GM21786 (cell line): ENCODE results near the gene TMTC1.
A peak's percentile ranks its signal among the peaks of the same experiment; 100 is the strongest.
"Not testable (repeated sequence)": the region's sequence is repeated elsewhere in the genome, so short reads cannot be mapped to it uniquely, and the experiment has no call there.

ENCODE experiments used
- ATAC-seq: cut with Tn5 transposase; IDR thresholded peaks from one replicate; pipeline ENCODE4 v1.9.1; 2021; ENCODE audit not compliant: unreplicated experiment

The TMTC1 gene

DNA sequence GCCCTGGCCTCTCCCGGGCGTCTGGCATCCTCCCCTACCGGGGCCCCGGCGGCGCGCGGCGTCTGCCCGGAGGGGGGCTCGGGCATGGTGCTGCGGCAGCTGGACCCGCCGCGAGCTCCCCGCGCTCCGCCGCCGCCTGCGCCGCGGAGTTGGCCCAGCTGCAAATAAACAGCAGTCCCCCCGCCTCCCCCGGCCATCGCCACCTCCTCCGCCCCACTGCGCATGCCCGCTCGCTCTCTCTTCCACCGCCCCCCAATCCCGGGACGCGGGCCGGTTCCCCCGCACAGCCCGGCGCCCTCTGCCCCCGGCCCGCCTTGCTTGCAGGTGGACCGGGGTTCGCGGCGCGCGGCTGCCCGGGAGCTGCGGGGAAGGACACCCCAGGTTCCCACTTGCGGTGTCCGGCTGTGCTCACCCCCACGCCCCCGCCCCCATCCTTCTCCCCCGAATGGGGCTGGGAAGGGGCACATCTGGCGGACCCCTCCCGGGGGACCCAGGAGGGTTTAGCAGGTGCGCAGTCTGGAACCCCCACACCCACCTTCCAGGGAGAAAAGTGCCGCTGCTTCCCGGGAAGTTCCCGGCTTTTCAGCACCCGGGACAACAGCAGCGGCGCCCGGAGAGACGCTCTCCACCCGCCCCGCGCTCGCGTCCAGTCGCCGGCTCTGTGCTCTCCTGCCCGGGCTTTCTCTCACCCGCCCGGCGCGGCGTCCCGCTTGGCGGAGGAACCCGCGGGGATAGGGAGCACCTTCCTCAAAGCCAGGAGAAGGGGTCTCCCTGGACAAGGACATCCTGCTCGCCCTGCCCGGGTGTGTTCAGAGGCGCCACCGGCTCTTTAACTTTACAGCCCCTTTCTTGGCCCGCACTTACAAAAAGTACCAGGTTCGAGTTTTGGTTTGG, at the start of gene TMTC1:
TMTC1 (minus strand) TSS at position 170 of the 894 bp plus-strand sequence. CDS start 191 bp downstream, outside the sequence.
- ATAC-seq = peak; percentile 24

DNA sequence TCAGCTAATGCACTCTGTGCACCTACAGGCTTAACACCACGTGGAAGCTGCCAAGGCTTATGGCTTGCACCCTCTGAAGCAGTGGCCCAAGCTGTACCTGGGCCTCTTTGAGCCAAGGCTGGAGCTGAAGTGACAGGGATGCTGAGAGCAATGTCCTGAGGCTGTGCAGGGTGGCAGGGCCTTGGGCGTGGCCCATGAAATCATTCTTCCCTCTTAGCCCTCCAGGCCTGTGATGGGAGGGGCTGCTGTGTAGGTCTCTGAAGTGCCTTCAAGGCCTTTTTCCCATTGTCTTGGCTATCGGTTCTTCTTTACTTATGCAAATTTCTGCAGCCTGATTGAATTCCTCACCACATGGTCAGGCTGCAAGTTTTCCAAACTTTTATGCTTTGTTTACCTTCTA, 47.4 kb upstream of the TMTC1 start:
- ATAC-seq = no peak

- ATAC-seq = no peak
Observed at GRCh38 chr12:29830391-29830790, 46.6 kb upstream of the TMTC1 start.

DNA sequence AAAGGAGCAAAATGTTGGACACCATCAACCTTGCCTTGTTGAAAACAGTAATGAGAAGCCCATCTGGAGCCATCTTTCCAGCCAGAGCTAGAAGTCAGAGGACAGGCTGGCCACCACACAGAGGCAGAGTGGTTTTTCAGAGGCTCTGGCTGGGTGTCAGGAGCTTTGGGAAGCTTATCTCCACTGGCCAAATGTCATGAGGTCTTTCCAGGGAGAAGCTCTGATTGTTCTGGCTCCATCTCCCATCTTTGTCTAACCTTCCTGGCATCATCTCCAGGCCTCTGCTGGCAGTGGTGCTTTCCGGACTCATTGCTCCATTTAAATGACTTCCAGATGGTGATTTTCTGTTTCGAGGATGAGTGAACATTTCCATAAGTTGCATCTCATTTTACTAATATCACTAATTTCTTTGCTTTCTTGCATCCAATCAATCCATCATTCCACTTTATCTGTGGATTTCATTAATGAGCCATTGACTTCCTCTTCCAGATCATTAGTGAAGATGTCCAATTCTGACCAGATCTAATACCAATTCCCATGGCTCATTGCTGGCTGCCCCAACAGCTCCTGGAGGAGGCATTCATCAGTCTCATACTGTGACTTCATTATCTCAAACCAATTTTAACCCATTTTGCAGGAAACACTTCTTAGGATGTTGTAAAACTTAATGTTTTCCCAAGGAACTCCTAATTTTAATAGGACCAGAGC, 35.3 kb upstream of the TMTC1 start:
- ATAC-seq = no peak

- ATAC-seq = no peak
Observed at GRCh38 chr12:29816874-29817725, 33.4 kb upstream of the TMTC1 start.

GRCh38 chr12:29809616-29810361, 26.0 kb upstream of the TMTC1 start:
- ATAC-seq = not testable (repeated sequence)

DNA sequence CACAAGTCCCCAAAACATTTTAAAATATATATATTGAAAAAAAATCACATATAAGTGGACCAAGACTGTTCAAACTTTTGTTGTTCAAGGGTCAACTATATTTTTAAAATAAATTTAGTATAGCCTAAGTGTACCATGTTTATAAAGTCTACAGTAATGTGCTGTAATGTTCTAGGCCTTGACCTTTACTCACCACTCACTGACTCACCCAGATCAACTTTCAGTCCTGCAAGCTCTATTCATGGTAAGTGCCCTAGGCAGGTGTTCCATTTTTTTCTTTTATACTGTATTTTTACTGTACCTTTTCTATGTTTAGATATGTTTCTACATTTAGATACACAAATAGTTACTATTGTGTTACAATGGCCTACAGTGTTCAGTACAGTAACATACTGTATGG, 23.4 kb upstream of the TMTC1 start:
- ATAC-seq = no peak

GRCh38 chr12:29804019-29804418, 20.3 kb upstream of the TMTC1 start:
- no peak for ATAC-seq

GRCh38 chr12:29799591-29799990, 15.8 kb upstream of the TMTC1 start:
- ATAC-seq = no peak

DNA sequence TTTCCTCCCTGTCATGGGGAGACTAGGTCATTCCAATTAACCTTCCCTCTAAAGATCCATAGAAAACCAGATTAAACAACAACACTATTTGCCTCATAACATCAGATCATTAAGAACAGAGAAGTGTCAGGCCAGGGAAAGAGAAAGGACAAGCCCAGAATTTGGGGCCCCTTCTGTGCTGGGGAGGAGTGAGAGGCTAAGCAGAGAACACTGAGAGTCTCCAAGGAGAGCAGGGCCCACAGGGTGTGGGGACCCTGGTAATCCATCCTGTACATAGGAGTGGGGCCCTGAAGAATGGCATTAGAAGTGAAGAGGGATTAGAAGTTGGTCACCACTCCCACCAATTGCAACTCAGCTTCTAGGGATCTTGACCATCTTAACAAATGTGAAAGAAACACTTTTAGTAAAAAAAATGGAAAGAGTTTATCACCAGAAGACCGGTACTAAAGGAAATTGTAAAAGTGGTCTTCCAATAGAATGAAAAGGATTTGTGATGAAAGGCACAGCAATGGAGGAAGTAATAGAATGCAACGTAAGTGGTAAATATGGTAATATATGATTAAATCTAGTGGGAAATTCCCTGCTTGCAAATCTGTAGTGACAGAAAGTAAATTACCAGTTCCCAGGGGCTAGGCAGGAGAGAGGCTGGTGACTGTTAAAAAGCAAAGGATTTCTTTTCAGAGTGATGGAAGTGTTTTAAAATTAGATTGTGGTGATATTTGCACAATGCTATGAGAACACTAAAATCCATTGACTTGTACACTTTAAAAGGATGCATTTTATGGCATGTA, 14.0 kb upstream of the TMTC1 start:
- no peak for ATAC-seq

DNA sequence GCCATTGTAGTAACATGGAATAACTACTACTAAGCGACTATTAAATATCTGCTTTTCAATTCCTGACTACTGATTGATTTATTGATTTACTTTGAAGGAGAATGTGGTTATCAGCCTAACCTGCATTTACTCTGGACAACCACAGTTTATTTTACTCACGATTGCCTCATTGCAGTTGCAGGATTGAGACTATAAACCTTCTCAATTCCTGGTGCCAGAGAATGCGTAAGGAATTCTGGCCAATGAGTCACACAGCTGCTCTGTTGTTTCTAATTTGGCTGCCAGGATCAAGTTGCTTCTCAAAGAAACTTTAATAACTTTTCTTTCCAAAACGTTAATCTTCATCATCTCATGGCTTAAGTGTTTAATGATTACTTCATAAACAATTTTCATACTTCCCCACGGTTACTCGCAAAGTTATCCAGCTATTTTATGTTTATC, 13.1 kb upstream of the TMTC1 start:
- ATAC-seq = no peak

DNA sequence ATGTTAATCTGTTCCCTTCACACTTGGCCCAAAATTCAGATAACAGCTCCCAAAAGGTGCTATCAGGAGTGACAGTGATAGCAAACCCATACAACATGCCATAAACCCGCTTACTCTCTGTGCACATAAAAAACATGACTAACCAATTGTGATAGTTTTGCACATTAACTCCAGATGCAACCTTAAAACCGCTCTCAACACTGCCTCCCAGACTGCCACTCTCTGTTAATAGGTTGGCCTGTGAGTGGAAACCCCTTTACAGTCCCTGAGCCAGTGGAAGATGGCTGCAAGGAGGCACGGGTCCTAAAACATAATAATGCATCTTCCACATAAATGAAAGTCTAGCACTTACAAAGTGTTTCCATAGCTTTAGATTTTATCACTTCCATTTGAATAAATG, 12.0 kb upstream of the TMTC1 start:
- no peak for ATAC-seq

GRCh38 chr12:29794862-29795261, 11.1 kb upstream of the TMTC1 start:
- no peak for ATAC-seq

DNA sequence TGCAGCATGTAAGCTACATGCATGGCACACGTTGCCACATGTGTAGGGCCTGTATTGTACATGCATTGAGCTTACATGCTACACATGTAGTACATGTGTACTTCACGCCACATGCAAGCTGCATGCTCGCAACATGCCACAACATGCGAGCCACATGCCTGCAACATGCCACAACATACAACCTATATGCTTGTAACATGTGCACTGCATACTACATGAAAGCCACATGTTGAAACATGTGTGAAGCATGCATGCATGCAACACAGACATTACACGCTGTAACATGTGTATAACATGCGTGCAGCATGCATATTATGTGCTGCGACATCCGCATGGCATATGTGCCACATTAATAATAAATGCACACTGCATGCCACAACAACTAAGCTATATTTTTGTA, 9.1 kb upstream of the TMTC1 start:
- no peak for ATAC-seq

- no peak for ATAC-seq
Observed at GRCh38 chr12:29792132-29792531, 8.4 kb upstream of the TMTC1 start.

DNA sequence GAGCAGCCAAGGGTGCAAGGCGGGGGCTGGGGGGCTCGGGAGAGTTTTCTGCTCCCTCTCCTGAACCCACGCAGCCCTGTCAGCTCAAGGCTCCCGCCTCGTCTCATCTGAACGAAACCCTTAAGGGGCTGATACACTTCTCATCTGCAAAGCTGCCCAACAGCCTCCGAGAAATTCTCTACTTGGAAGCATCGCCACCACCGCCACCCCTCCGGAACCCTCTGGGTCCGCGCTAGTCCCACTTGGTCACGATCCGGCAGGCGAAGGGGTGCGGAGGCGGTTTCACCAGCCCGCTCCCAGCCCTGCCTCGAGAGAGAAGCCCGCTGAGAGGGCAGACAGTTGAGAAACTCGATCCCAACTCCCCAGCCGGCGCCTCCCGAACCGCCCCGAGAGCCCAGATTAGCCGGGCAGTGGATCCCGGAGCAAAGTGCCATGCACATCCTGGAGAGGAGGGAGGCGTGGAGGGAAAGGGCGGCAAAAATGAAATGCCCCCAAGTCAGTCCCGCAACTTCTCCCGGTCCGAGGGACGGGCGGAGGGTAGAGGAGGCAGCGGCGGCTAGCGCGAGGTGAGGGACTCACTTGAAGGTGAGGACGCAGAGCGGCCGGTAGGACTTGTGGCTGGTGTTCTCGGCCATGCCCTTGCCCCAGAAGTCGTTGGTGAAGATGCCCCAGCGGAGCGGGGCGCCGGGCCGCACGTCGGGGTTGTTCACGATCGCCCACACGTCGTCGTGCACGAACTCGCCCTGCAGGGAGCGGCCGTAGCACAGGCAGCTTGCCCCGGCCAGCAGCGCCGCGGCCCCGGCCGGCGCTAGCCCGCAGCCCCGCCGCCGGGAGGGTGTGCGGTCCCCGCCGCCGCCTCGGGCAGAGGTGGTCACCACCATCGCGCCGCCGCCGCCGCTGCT, 620 bp downstream of the TMTC1 start:
- ATAC-seq = peak; percentile 12

- peak; percentile 57 for ATAC-seq
Observed at GRCh38 chr12:29782285-29782870, 1.4 kb downstream of the TMTC1 start.

DNA sequence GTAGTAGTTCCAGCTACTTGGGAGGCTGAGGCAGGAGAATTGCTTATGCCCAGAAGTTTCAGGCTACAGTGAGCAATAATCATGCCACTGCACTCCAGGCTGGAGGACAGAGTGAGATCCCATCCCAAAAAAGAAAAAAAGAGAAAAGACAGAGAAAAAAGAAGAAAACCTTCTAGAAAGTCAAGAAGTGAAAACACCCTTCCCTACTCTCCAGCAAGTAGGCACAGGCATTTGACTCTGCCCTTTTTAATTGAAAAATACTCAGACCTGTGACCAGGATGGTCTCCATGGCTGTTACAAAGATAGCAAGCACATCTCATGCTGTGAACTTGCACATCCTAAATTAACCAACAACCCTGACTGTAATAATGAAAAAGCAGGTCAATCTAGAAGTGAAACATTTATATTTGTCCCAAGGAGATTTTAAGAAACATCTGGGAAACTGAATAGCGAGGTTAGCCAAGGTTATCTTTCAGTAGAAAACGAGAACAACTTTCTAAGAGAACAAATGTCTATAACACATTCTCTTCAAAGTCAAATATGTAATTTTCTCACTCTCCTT, 2.0 kb downstream of the TMTC1 start:
- peak; percentile 20 for ATAC-seq
